ENCODE data around the gene FBF1.
A peak's percentile ranks its signal among the peaks of the same experiment; 100 is the strongest.

DNA sequence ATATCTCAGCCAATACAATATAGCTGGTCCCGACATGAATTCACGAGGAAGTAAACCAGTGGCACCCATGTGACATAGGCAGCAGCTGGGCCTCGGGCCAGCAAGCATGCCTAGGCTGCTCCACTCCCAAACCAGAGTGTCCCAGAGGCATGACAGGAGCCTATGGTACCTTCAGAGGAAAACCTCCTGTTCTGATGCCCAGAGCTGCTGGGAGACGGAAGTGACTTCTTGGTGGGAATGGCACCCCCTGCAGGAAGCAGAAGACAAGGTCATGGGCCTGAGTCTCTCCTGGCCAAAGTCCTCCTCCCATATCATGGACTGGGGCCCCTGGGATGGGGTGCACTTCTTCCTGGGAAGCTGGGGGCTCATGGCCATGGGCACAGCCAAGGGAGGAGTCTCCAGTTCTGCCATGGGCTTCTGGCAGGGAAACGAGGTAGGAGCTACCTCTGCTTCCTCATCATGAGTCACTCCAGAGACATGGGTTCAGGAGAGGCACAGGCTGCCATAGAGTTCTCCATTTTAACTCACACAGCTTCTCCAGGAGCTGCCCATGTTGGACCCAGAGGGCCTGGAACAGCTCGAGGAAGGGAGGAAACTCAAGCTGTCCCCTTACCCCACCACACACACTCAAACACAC lies 13.4 kb downstream of the FBF1 start:
- TF ChIP-seq POLR2AphosphoS5 (IDR thresholded peaks at IDR 0.05) (no peak), POLR2A (IDR thresholded peaks at IDR 0.05) (no peak), CTCF (IDR thresholded peaks at IDR 0.05 in 8 of 11, conservative IDR thresholded peaks at IDR 0.05 in 3 of 11) (peak in 6 of 11 experiments; percentile 22 to 52 (median 30))
